HCT116 (cell line): ENCODE results near the gene CTIF. TPM values are rescaled to one million over a fixed set of nuclear protein-coding genes. Genes with fewer than 3 reads are reported as not detected.

Experiments
- ATAC-seq: fragments of 200-7000 bp; cut with Tn5 transposase; 2 replicates; pipeline ENCODE4 v1.9.1; 2020; ENCODE audit warnings: mild to moderate bottlenecking, moderate library complexity
- BruUV-seq: library from RNA; stranded (reverse); fragments of 400-500 nt; replicated peaks from 2 replicates; lab custom pipeline; 2021; lab: Mats Ljungman, UMichigan
- CTCF ChIA-PET: fragments of 300-600 bp; sonication (Branson Sonifier 250); formaldehyde crosslinking; loops from one replicate; lab custom pipeline; 2021; ENCODE audit warnings: antibody characterized with exemption; lab: Charles Lee
- POLR2A ChIA-PET: fragments of 300-600, 350-600 bp; sonication (Branson Sonifier 250); formaldehyde crosslinking; loops from one replicate; lab custom pipeline; 2021; ENCODE audit warnings: antibody characterized with exemption; lab: Charles Lee
- RAD21 ChIA-PET, 2 experiments: fragments of 300-600 bp; sonication (Branson Sonifier 250); formaldehyde crosslinking; loops; one replicate each; lab custom pipeline; 2023; ENCODE audit warnings: low total read pairs in 2 of 2; ENCODE audit not compliant: uncharacterized antibody in 2 of 2, unreplicated experiment in 2 of 2, low non-redundant PET in 1 of 2; lab: Charles Lee
- DNase-seq: peaks from one replicate; pipeline ENCODE4 v3.0.0-alpha.2; 2010; ENCODE audit warnings: low read depth, low spot score
- H2AFZ ChIP-seq: fragments of 200-600 bp; shearing (Covaris generic), sonication (generic); 2 replicates; pipeline ENCODE4 v1.6.1; 2017; ENCODE audit warnings: low read depth, mixed run types, mixed read lengths, antibody characterized with exemption, low read length; ENCODE audit not compliant: poor library complexity, severe bottlenecking
- H3K27ac ChIP-seq: 2 replicates; pipeline ENCODE4 v1.5.1; 2012; ENCODE audit warnings: low read depth, low read length
- H3K27me3 ChIP-seq: fragments of 200-600 bp; sonication (generic); 2 replicates; pipeline ENCODE4 v1.6.1; 2016; ENCODE audit warnings: mixed run types, low read length, mixed read lengths; ENCODE audit not compliant: insufficient read depth
- H3K36me3 ChIP-seq, 2 experiments: fragments of 200-500 bp in 1 of 2; fragments of 200-600 bp in 1 of 2; sonication (Bioruptor generic) in 1 of 2; sonication (generic) in 1 of 2; 2 replicates each; pipeline versions ENCODE4 v1.5.1 to v1.6.1; 2014 to 2016; ENCODE audit warnings: low read length in 2 of 2, inconsistent platforms in 1 of 2, mixed read lengths in 1 of 2, mixed run types in 1 of 2; ENCODE audit not compliant: insufficient read depth in 2 of 2, control insufficient read depth in 1 of 2
- H3K4me1 ChIP-seq, 2 experiments: fragments of 200-600 bp in 1 of 2; sonication (generic) in 1 of 2; 2 replicates each; pipeline versions ENCODE4 v1.5.1 to v1.6.1; 2012 to 2017; ENCODE audit warnings: low read length in 2 of 2, inconsistent platforms in 1 of 2, mild to moderate bottlenecking in 1 of 2, mixed read lengths in 1 of 2, mixed run types in 1 of 2, moderate library complexity in 1 of 2; ENCODE audit not compliant: insufficient read depth in 2 of 2, control insufficient read depth in 1 of 2
- H3K4me2 ChIP-seq: fragments of 200-600 bp; sonication (generic); 2 replicates; pipeline ENCODE4 v1.6.1; 2017; ENCODE audit warnings: mixed run types, low read length, mixed read lengths
- H3K4me3 ChIP-seq, 2 experiments: fragments of 200-600 bp in 1 of 2; sonication (generic) in 1 of 2; replicated peaks in 1 of 2; 2 replicates each; pipeline ENCODE4 v1.5.1; 2011 to 2016; ENCODE audit warnings: low read length in 2 of 2, control low read depth in 1 of 2, low read depth in 1 of 2, mild to moderate bottlenecking in 1 of 2, mixed read lengths in 1 of 2, mixed run types in 1 of 2
- H3K79me2 ChIP-seq: fragments of 200-600 bp; sonication (generic); 2 replicates; pipeline ENCODE4 v1.6.1; 2017; ENCODE audit warnings: mild to moderate bottlenecking, mixed run types, low read length, moderate library complexity, mixed read lengths; ENCODE audit not compliant: insufficient read depth
- H3K9ac ChIP-seq: fragments of 200-600 bp; sonication (generic); 2 replicates; pipeline ENCODE4 v1.6.1; 2016; ENCODE audit warnings: low read length, mixed read lengths
- H3K9me2 ChIP-seq: fragments of 200-600 bp; sonication (generic), shearing (Covaris generic); 2 replicates; pipeline ENCODE4 v1.6.1; 2017; ENCODE audit warnings: mixed run types, mild to moderate bottlenecking, moderate library complexity; ENCODE audit not compliant: insufficient read depth
- H3K9me3 ChIP-seq, 2 experiments: fragments of 200-500 bp in 1 of 2; fragments of 200-600 bp in 1 of 2; sonication (Bioruptor generic) in 1 of 2; sonication (generic) in 1 of 2; 2 replicates each; pipeline ENCODE4 v1.6.1; 2014 to 2017; ENCODE audit warnings: low read length in 2 of 2, mixed read lengths in 2 of 2, inconsistent platforms in 1 of 2, low read depth in 1 of 2, mild to moderate bottlenecking in 1 of 2, mixed run types in 1 of 2, moderate library complexity in 1 of 2; ENCODE audit not compliant: control insufficient read depth in 1 of 2, insufficient read depth in 1 of 2
- H4K20me1 ChIP-seq: fragments of 200-600 bp; sonication (generic), shearing (Covaris generic); 2 replicates; pipeline ENCODE4 v1.6.1; 2017; ENCODE audit warnings: mixed run types, mild to moderate bottlenecking, moderate library complexity; ENCODE audit not compliant: insufficient read depth
- ATF3 ChIP-seq: IDR thresholded peaks from 2 replicates; pipeline ENCODE4 v1.6.1; 2012
- CBX3 ChIP-seq: IDR thresholded peaks from 2 replicates; pipeline ENCODE4 v1.6.1; 2012; ENCODE audit warnings: low read depth
- CEBPB ChIP-seq: IDR thresholded peaks from 2 replicates; pipeline ENCODE4 v1.6.1; 2012; ENCODE audit warnings: low read depth
- CTCF ChIP-seq, 3 experiments: fragments of 200-600 bp in 1 of 3; sonication (generic) in 1 of 3; IDR thresholded peaks in 2 of 3; conservative IDR thresholded peaks in 1 of 3; 2 replicates each; pipeline ENCODE4 v1.5.1; 2012 to 2017; ENCODE audit warnings: low read depth in 2 of 3, low read length in 2 of 3, antibody characterized with exemption in 1 of 3, borderline replicate concordance in 1 of 3, control low read depth in 1 of 3, mild to moderate bottlenecking in 1 of 3, mixed read lengths in 1 of 3, mixed run types in 1 of 3, moderate library complexity in 1 of 3; ENCODE audit not compliant: insufficient read depth in 1 of 3
- EGR1 ChIP-seq: IDR thresholded peaks from 2 replicates; pipeline ENCODE4 v1.6.1; 2012; ENCODE audit warnings: low read depth
- ELF1 ChIP-seq: IDR thresholded peaks from 2 replicates; pipeline ENCODE4 v1.6.1; 2012; ENCODE audit warnings: low read depth, borderline replicate concordance
- EZH2 ChIP-seq: fragments of 200-600 bp; sonication (generic); IDR thresholded peaks from 2 replicates; pipeline ENCODE4 v1.6.1; 2017; ENCODE audit warnings: antibody characterized with exemption, mixed run types
- EZH2phosphoT487 ChIP-seq: fragments of 200-600 bp; IDR thresholded peaks from 2 replicates; pipeline ENCODE4 v1.6.1; 2018; ENCODE audit warnings: antibody characterized with exemption, borderline replicate concordance
- FOSL1 ChIP-seq: IDR thresholded peaks from 2 replicates; pipeline ENCODE4 v1.6.1; 2012; ENCODE audit warnings: low read depth
- JUND ChIP-seq: IDR thresholded peaks from 2 replicates; pipeline ENCODE4 v1.6.1; 2012
- MAX ChIP-seq: IDR thresholded peaks from 2 replicates; pipeline ENCODE4 v1.6.1; 2012
- POLR2A ChIP-seq: IDR thresholded peaks from 2 replicates; pipeline ENCODE4 v1.7.0; 2011; ENCODE audit warnings: borderline replicate concordance; ENCODE audit not compliant: insufficient read depth, insufficient read length; ENCODE audit errors: extremely low read depth
- POLR2AphosphoS5 ChIP-seq: IDR thresholded peaks from 2 replicates; pipeline ENCODE4 v1.6.1; 2011; ENCODE audit warnings: mild to moderate bottlenecking, low read depth, low read length, moderate library complexity
- SIN3A ChIP-seq: IDR thresholded peaks from 2 replicates; pipeline ENCODE4 v1.6.1; 2012; ENCODE audit warnings: low read depth
- SP1 ChIP-seq: IDR thresholded peaks from 2 replicates; pipeline ENCODE4 v1.6.1; 2012; ENCODE audit warnings: low read depth
- TCF7L2 ChIP-seq: IDR thresholded peaks from 2 replicates; pipeline ENCODE4 v1.7.0; 2011; ENCODE audit warnings: borderline replicate concordance, inconsistent platforms; ENCODE audit not compliant: insufficient read depth, insufficient read length; ENCODE audit errors: extremely low read depth
- YY1 ChIP-seq: IDR thresholded peaks from 2 replicates; pipeline ENCODE4 v1.6.1; 2011; ENCODE audit warnings: low read length, low read depth, moderate library complexity, mild to moderate bottlenecking; ENCODE audit not compliant: insufficient replicate concordance; ENCODE audit errors: extremely low read depth
- ZBTB33 ChIP-seq: IDR thresholded peaks from 2 replicates; pipeline ENCODE4 v1.6.1; 2011; ENCODE audit warnings: mild to moderate bottlenecking, low read length, moderate library complexity; ENCODE audit not compliant: insufficient replicate concordance; ENCODE audit errors: extremely low read depth
- ZFX ChIP-seq: fragments of 450-650 bp; IDR thresholded peaks from 2 replicates; pipeline ENCODE4 v1.6.1; 2017
- ZNF274 ChIP-seq: fragments of 200-500 bp; sonication (Bioruptor generic); IDR thresholded peaks from 2 replicates; pipeline ENCODE4 v1.6.1; 2014; ENCODE audit warnings: mild to moderate bottlenecking, low read depth, low read length, inconsistent platforms
- intact Hi-C: fragments of 100-400 bp; cut with micrococcal nuclease; formaldehyde crosslinking; loops from 2 replicates; pipeline ENCODE4 v1.10.0; 2022
- total RNA-seq: library from RNA; stranded (reverse); gene quantifications from one replicate; pipeline ENCODE4 v1.2.1, GENCODE V29; 2021; ENCODE audit not compliant: unreplicated experiment

CTIF gene
- total RNA-seq, 1 experiment from 2014 or later, result 19.7 TPM

GRCh38 chr18:48659188-48660009 lies 120.6 kb downstream of the CTIF start:
- H3K4me1 ChIP-seq, result peaks cover 22 to 26% of the 10 kb centered on the region in 2 experiments
- no peaks in the 10 kb centered on the region for H3K9me2 ChIP-seq
- H4K20me1 ChIP-seq, result no peaks in the 10 kb centered on the region
- H3K9me3 ChIP-seq, result no peaks in the 10 kb centered on the region
- H3K9ac ChIP-seq, result no peak overlapping the region
- no TSS peak for BruUV-seq
- ChIA-PET POLR2A (no interaction called here), CTCF (no interaction called here), RAD21 (no interaction called here)
- no peaks in the 10 kb centered on the region for H3K79me2 ChIP-seq
- intact Hi-C loops, result loop anchor here (5.0 to 10.0 kb wide), 3 partner anchors 125 to 637 kb away; partner anchors contain the start of gene CTIF
- no peak overlapping the region for H3K4me2 ChIP-seq
- H2AFZ ChIP-seq, result no peak overlapping the region
- no peak overlapping the region for H3K4me3 ChIP-seq
- TF ChIP-seq ZFX (no peak), EGR1 (no peak), EZH2 (no peak), ATF3 (no peak), ZNF274 (no peak), POLR2AphosphoS5 (no peak), CEBPB (no peak), SIN3A (no peak), CTCF (IDR thresholded peaks at IDR 0.05 in 2 of 3, conservative IDR thresholded peaks at IDR 0.05 in 1 of 3; ENCODE audit: borderline replicate concordance in 1 of 3, insufficient read depth in 1 of 3, low read depth in 2 of 3, low read length in 2 of 3) (no peak), TCF7L2 (no peak), EZH2phosphoT487 (no peak), CBX3 (no peak), YY1 (no peak), MAX (no peak), SP1 (no peak), ELF1 (no peak), ZBTB33 (no peak), POLR2A (no peak), FOSL1 (no peak), JUND (no peak)
- no peak overlapping the region for H3K27ac ChIP-seq
- H3K36me3 ChIP-seq, result no peaks in the 10 kb centered on the region
- DNase-seq (no peak), ATAC-seq (no peak)
- H3K27me3 ChIP-seq, result no peaks in the 10 kb centered on the region
